ENCODE measurements around the gene DNAH7. TPM values are rescaled to one million over a fixed set of nuclear protein-coding genes. Genes with fewer than 3 reads are reported as not detected.

Gene DNAH7
- total RNA-seq, 2 donors from 2014 or later, result 0.02 TPM; not detected in 1

- Mint-ChIP-seq H3K27me3 (ENCODE audit: low read depth) (no peaks in the 10 kb centered on the region), H3K27ac (no peak overlapping the region), H3K36me3 (ENCODE audit: insufficient read depth in 2 of 2) (peaks cover 0 to 5% of the 10 kb centered on the region in 2 donors), H3K4me1 (ENCODE audit: low read depth) (no peaks in the 10 kb centered on the region), H3K4me3 (no peak overlapping the region), H3K9me3 (peaks cover 4% of the 10 kb centered on the region in 2 donors)
- no peak for DNase-seq
- no peak for ATAC-seq (replicated peaks in 1 of 2)
These were observed 274.8 kb downstream of the DNAH7 start for GRCh38 chr2:195793881-195794280.

- H3K4me1 Mint-ChIP-seq (ENCODE audit: low read depth), result no peaks in the 10 kb centered on the region
These were observed 286.5 kb downstream of the DNAH7 start for GRCh38 chr2:195782156-195782555.

GRCh38 chr2:195779491-195779890 lies 289.1 kb downstream of the DNAH7 start:
- Mint-ChIP-seq H3K4me3 (no peak overlapping the region), H3K9me3 (no peaks in the 10 kb centered on the region), H3K27me3 (ENCODE audit: low read depth) (no peaks in the 10 kb centered on the region), H3K27ac (no peak overlapping the region), H3K36me3 (ENCODE audit: insufficient read depth in 2 of 2) (no peaks in the 10 kb centered on the region), H3K4me1 (ENCODE audit: low read depth) (no peaks in the 10 kb centered on the region)
- DNase-seq (no peak), ATAC-seq (replicated peaks in 1 of 2) (no peak)

More at GRCh38 chr2:195782156-195782555, 286.5 kb downstream of the DNAH7 start:
- ATAC-seq (replicated peaks in 1 of 2) (no peak), DNase-seq (no peak)
- Mint-ChIP-seq H3K4me3 (no peak overlapping the region), H3K27me3 (ENCODE audit: low read depth) (no peaks in the 10 kb centered on the region), H3K9me3 (peaks cover 0 to under 1% of the 10 kb centered on the region in 2 donors), H3K36me3 (ENCODE audit: insufficient read depth in 2 of 2) (no peaks in the 10 kb centered on the region), H3K27ac (no peak overlapping the region)

GRCh38 chr2:195769975-195770374 lies 298.7 kb downstream of the DNAH7 start:
- Mint-ChIP-seq H3K4me1 (ENCODE audit: low read depth) (no peaks in the 10 kb centered on the region), H3K4me3 (no peak overlapping the region), H3K9me3 (peaks cover 3 to 8% of the 10 kb centered on the region in 2 donors), H3K27ac (no peak overlapping the region), H3K36me3 (ENCODE audit: insufficient read depth in 2 of 2) (peaks cover 0 to 6% of the 10 kb centered on the region in 2 donors), H3K27me3 (ENCODE audit: low read depth) (no peaks in the 10 kb centered on the region)
- ATAC-seq (replicated peaks in 1 of 2), result no peak
- no peak for DNase-seq

GRCh38 chr2:195768431-195768830 lies 300.2 kb downstream of the DNAH7 start:
- ATAC-seq (replicated peaks in 1 of 2), result no peak

GRCh38 chr2:195766691-195767090 lies 301.9 kb downstream of the DNAH7 start:
- Mint-ChIP-seq H3K27me3 (ENCODE audit: low read depth) (no peaks in the 10 kb centered on the region), H3K27ac (no peak overlapping the region), H3K4me3 (no peak overlapping the region), H3K9me3 (peaks cover 10 to 17% of the 10 kb centered on the region in 2 donors), H3K36me3 (ENCODE audit: insufficient read depth in 2 of 2) (peaks cover 0 to 6% of the 10 kb centered on the region in 2 donors), H3K4me1 (ENCODE audit: low read depth) (no peaks in the 10 kb centered on the region)
- DNase-seq, result no peak
- no peak for ATAC-seq (replicated peaks in 1 of 2)

More at GRCh38 chr2:195768431-195768830, 300.2 kb downstream of the DNAH7 start:
- Mint-ChIP-seq H3K27me3 (ENCODE audit: low read depth) (no peaks in the 10 kb centered on the region), H3K9me3 (peaks cover 6 to 14% of the 10 kb centered on the region in 2 donors), H3K27ac (no peak overlapping the region), H3K4me3 (no peak overlapping the region), H3K36me3 (ENCODE audit: insufficient read depth in 2 of 2) (peaks cover 0 to 6% of the 10 kb centered on the region in 2 donors), H3K4me1 (ENCODE audit: low read depth) (no peaks in the 10 kb centered on the region)
- DNase-seq, result no peak

GRCh38 chr2:195763866-195764265 lies 304.8 kb downstream of the DNAH7 start:
- Mint-ChIP-seq H3K27ac (no peak overlapping the region), H3K36me3 (ENCODE audit: insufficient read depth in 2 of 2) (peaks cover 0 to 9% of the 10 kb centered on the region in 2 donors), H3K4me3 (no peak overlapping the region), H3K9me3 (peaks cover 11 to 22% of the 10 kb centered on the region in 2 donors), H3K27me3 (ENCODE audit: low read depth) (no peaks in the 10 kb centered on the region), H3K4me1 (ENCODE audit: low read depth) (no peaks in the 10 kb centered on the region)
- ATAC-seq (replicated peaks in 1 of 2), result no peak
- no peak for DNase-seq

- Mint-ChIP-seq H3K27ac (no peak overlapping the region), H3K36me3 (ENCODE audit: insufficient read depth in 2 of 2) (peaks cover 0 to 5% of the 10 kb centered on the region in 2 donors), H3K27me3 (ENCODE audit: low read depth) (no peaks in the 10 kb centered on the region), H3K4me1 (ENCODE audit: low read depth) (no peaks in the 10 kb centered on the region), H3K4me3 (no peak overlapping the region), H3K9me3 (peaks cover 8 to 17% of the 10 kb centered on the region in 2 donors)
- ATAC-seq (replicated peaks in 1 of 2), result no peak
- no peak for DNase-seq
These were observed 308.8 kb downstream of the DNAH7 start for GRCh38 chr2:195759877-195760276.

- ATAC-seq (replicated peaks in 1 of 2), result no peak
- no peaks in the 10 kb centered on the region for H3K27me3 Mint-ChIP-seq (ENCODE audit: low read depth)
- H3K4me1 Mint-ChIP-seq (ENCODE audit: low read depth), result no peaks in the 10 kb centered on the region
- no peak overlapping the region for H3K4me3 Mint-ChIP-seq
- DNase-seq, result no peak
- H3K9me3 Mint-ChIP-seq, result peaks cover 8 to 15% of the 10 kb centered on the region in 2 donors
- peaks cover 0 to 5% of the 10 kb centered on the region in 2 donors for H3K36me3 Mint-ChIP-seq (ENCODE audit: insufficient read depth in 2 of 2)
- no peak overlapping the region for H3K27ac Mint-ChIP-seq
These were observed 309.8 kb downstream of the DNAH7 start for GRCh38 chr2:195758846-195759245.

- no peaks in the 10 kb centered on the region for H3K27me3 Mint-ChIP-seq (ENCODE audit: low read depth)
- peaks cover 0 to 4% of the 10 kb centered on the region in 2 donors for H3K36me3 Mint-ChIP-seq (ENCODE audit: insufficient read depth in 2 of 2)
- no peak for ATAC-seq (replicated peaks in 1 of 2)
These were observed 312.3 kb downstream of the DNAH7 start for GRCh38 chr2:195756218-195756942.

GRCh38 chr2:195741191-195741590 lies 327.4 kb downstream of the DNAH7 start:
- Mint-ChIP-seq H3K36me3 (ENCODE audit: insufficient read depth in 2 of 2) (peaks cover 9 to 16% of the 10 kb centered on the region in 2 donors), H3K4me1 (ENCODE audit: low read depth) (no peaks in the 10 kb centered on the region), H3K4me3 (no peak overlapping the region), H3K27me3 (ENCODE audit: low read depth) (no peaks in the 10 kb centered on the region), H3K9me3 (peaks cover 2 to 8% of the 10 kb centered on the region in 2 donors), H3K27ac (no peak overlapping the region)
- no peak for DNase-seq
- no peak for ATAC-seq (replicated peaks in 1 of 2)

More at GRCh38 chr2:195756218-195756942, 312.3 kb downstream of the DNAH7 start:
- Mint-ChIP-seq H3K27ac (no peak overlapping the region), H3K9me3 (peaks cover 1 to 8% of the 10 kb centered on the region in 2 donors), H3K4me1 (ENCODE audit: low read depth) (no peaks in the 10 kb centered on the region), H3K4me3 (no peak overlapping the region)
- DNase-seq, result no peak

GRCh38 chr2:195737511-195738325 lies 330.9 kb downstream of the DNAH7 start:
- no peak overlapping the region for H3K27ac Mint-ChIP-seq
- H3K4me3 Mint-ChIP-seq, result no peak overlapping the region
- peaks cover 6 to 9% of the 10 kb centered on the region in 2 donors for H3K36me3 Mint-ChIP-seq (ENCODE audit: insufficient read depth in 2 of 2)
- peaks cover 0 to 2% of the 10 kb centered on the region in 2 donors for H3K9me3 Mint-ChIP-seq
- H3K27me3 Mint-ChIP-seq (ENCODE audit: low read depth), result no peaks in the 10 kb centered on the region
- no peaks in the 10 kb centered on the region for H3K4me1 Mint-ChIP-seq (ENCODE audit: low read depth)
- no peak for ATAC-seq (replicated peaks in 1 of 2)
- DNase-seq, result no peak

- H3K4me1 Mint-ChIP-seq (ENCODE audit: low read depth), result peaks cover 3% of the 10 kb centered on the region
- no peaks in the 10 kb centered on the region for H3K9me3 Mint-ChIP-seq
- ATAC-seq (replicated peaks in 1 of 2), result no peak
These were observed 333.3 kb downstream of the DNAH7 start for GRCh38 chr2:195735347-195735746.

More at GRCh38 chr2:195735347-195735746, 333.3 kb downstream of the DNAH7 start:
- Mint-ChIP-seq H3K27ac (no peak overlapping the region), H3K36me3 (ENCODE audit: insufficient read depth in 2 of 2) (peaks cover 13 to 25% of the 10 kb centered on the region in 2 donors), H3K27me3 (ENCODE audit: low read depth) (no peaks in the 10 kb centered on the region), H3K4me3 (no peak overlapping the region)
- DNase-seq, result no peak

Measured in activated T-cell treated with anti-CD3 and anti-CD28 coated beads, Interleukin-2, amount 50 U/mL, for 72 hours (primary cell).